Activated CD4-positive, alpha-beta memory T cell treated with anti-CD3 and anti-CD28 coated beads, Interleukin-2, amount 10 ng/mL, durations not matched to agents 7 days and 5 days (primary cell): ENCODE results near the gene HMCN2. TPM values are rescaled to one million over a fixed set of nuclear protein-coding genes. Genes with fewer than 3 reads are reported as not detected.

Experiments
- CTCF ChIA-PET: fragments of 350-600 bp; sonication (Branson Sonifier 250); formaldehyde crosslinking; loops from one replicate; lab custom pipeline; 2021; ENCODE audit warnings: antibody characterized with exemption, inconsistent platforms; lab: Charles Lee
- POLR2A ChIA-PET: fragments of 350-600 bp; sonication (Branson Sonifier 250); formaldehyde crosslinking; loops from one replicate; lab custom pipeline; 2021; ENCODE audit warnings: antibody characterized with exemption; lab: Charles Lee
- DNase-seq: peaks from one replicate; pipeline ENCODE4 v3.0.0-alpha.2; 2020
- H3K27ac Mint-ChIP-seq: one replicate; pipeline ENCODE4 v1.8.0; 2021; ENCODE audit warnings: mild to moderate bottlenecking, mixed read lengths
- H3K27me3 Mint-ChIP-seq: one replicate; pipeline ENCODE4 v1.8.0; 2021; ENCODE audit warnings: mixed read lengths
- H3K36me3 Mint-ChIP-seq: one replicate; pipeline ENCODE4 v1.8.0; 2021; ENCODE audit warnings: low read depth, mixed read lengths
- H3K4me1 Mint-ChIP-seq: one replicate; pipeline ENCODE4 v1.8.0; 2021; ENCODE audit warnings: mixed read lengths
- H3K4me3 Mint-ChIP-seq: one replicate; pipeline ENCODE4 v1.8.0; 2021; ENCODE audit warnings: mild to moderate bottlenecking, mixed read lengths
- H3K9me3 Mint-ChIP-seq: one replicate; pipeline ENCODE4 v1.8.0; 2021; ENCODE audit warnings: mixed read lengths
- total RNA-seq, 2 experiments: library from RNA; stranded (reverse); gene quantifications; one replicate each; pipeline ENCODE4 v1.2.3, GENCODE V29; 2021

Gene HMCN2
- total RNA-seq, 2 experiments from 2014 or later, result not detected

DNA sequence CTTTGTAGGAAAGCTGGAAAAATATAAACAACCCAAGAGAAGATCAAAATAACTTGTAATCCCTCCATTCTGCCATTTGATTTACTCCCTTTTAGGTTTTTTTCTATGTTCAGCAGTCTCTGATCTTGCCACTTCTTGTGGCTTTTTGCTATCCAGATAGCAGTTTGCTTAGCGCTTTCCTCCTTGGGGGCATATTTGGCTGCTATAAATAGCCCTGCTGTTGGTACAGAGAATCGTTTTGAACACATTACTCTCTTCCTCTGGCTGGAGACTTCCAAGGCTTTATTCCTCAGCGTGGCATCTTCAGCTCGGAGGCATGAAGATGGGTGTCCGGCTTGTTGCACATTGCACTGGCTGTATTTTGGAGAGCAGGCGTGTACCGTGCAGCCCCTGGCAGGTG, 38.6 kb downstream of the HMCN2 start:
- Mint-ChIP-seq H3K27ac (no peak overlapping the region), H3K36me3 (no peaks in the 10 kb centered on the region), H3K9me3 (no peaks in the 10 kb centered on the region), H3K4me3 (no peak overlapping the region), H3K4me1 (no peaks in the 10 kb centered on the region), H3K27me3 (no peaks in the 10 kb centered on the region)
- DNase-seq, result no peak
- CTCF ChIA-PET, result no interaction called here
- POLR2A ChIA-PET, result no interaction called here

DNA sequence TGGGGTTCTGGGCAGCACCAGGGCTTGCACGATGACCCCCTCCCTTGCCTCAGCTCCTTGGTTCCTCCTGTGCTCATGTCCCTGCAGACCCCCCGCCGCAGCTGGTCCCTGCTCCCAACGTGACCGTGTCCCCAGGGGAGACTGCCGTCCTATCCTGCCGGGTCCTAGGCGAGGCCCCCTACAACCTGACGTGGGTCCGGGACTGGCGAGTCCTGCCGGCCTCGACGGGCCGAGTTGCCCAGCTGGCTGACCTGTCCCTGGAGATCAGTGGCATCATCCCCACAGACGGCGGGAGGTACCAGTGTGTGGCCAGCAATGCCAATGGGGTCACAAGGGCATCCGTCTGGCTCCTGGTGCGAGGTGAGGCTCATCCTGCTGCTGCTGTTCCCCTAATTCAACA, 39.1 kb downstream of the HMCN2 start:
- H3K9me3 Mint-ChIP-seq, result no peaks in the 10 kb centered on the region
- DNase-seq, result no peak
- H3K27ac Mint-ChIP-seq, result no peak overlapping the region
- no peak overlapping the region for H3K4me3 Mint-ChIP-seq
- POLR2A ChIA-PET, result no interaction called here
- CTCF ChIA-PET, result no interaction called here
- no peaks in the 10 kb centered on the region for H3K27me3 Mint-ChIP-seq
- no peaks in the 10 kb centered on the region for H3K36me3 Mint-ChIP-seq
- H3K4me1 Mint-ChIP-seq, result no peaks in the 10 kb centered on the region

DNA sequence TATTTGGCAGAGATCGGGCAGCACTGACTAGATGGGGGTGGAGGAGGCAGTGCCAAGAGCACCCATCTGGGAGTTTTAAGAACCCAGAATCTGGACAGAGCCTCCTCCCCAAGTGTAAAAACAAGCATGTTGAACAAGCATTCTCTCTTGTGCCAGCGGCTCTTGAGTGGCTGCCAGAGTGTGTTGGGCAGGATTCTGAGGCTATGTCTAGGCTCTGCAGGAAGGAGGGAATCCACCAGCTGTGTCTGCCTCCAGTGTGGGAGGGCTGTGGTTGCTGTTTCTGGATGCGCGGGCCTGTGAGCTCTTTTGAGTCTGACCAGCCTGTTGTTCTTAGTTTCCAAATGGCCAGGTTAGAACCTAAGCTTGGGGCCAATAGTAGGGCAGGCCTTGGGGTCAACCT, 39.8 kb downstream of the HMCN2 start:
- CTCF ChIA-PET, result no interaction called here

DNA sequence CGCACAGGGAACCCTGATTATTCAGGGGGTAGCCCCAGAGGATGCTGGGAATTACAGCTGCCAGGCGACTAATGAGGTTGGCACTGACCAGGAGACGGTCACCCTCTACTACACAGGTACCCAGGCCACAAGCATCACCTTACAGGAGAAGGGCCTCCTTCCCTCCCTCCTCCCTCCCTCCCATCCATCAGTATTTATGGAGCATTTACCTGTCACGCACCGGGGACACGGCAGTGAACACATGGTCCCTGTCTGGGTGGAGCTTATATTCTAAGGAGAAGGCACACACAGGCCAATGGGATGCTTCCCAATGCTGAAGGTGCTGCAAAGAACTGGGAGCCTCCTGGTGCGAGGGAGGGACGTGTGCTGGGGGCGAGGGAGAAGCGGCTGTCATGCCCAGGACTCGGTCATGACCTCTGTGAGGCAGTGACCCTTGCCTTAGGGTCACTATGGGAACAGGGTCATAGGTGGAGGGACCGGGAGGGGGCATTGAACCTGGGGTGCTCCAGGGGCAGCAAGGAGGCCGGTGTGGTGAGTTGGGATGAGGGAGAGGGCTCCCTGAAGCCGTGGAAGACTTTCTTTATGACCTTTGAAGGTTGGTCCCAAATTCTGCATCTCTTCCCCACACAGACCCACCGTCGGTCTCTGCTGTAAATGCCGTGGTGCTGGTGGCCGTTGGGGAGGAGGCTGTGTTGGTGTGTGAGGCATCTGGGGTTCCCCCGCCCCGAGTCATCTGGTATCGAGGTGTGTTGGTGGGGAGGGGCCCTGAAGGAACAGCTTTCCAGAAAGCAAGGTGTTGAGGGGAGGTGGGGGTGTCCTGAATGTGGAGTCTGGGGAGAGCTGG, 41.5 kb downstream of the HMCN2 start:
- no peaks in the 10 kb centered on the region for H3K36me3 Mint-ChIP-seq
- no peaks in the 10 kb centered on the region for H3K9me3 Mint-ChIP-seq
- ChIA-PET POLR2A (no interaction called here), CTCF (no interaction called here)
- no peaks in the 10 kb centered on the region for H3K27me3 Mint-ChIP-seq
- no peak overlapping the region for H3K4me3 Mint-ChIP-seq
- no peaks in the 10 kb centered on the region for H3K4me1 Mint-ChIP-seq
- H3K27ac Mint-ChIP-seq, result no peak overlapping the region
- DNase-seq, result no peak

More for the DNA sequence above, 39.8 kb downstream of the HMCN2 start:
- DNase-seq, result no peak
- Mint-ChIP-seq H3K4me3 (no peak overlapping the region), H3K9me3 (no peaks in the 10 kb centered on the region), H3K36me3 (no peaks in the 10 kb centered on the region), H3K27me3 (no peaks in the 10 kb centered on the region), H3K27ac (no peak overlapping the region), H3K4me1 (no peaks in the 10 kb centered on the region)
- POLR2A ChIA-PET, result no interaction called here

DNA sequence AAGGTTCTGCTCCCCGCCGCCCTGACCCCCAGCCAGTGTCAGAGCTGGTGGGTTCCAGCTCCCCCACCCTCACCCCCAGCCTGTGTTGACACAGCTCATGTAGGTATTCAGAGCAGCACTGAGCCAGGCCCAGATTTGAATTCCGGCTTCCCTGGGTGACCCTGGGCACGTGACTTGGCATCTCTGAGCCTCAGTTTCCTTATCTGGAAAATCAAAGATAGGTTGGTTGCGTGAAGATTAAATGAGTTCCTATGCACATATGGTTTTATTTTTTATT, 42.0 kb downstream of the HMCN2 start:
- POLR2A ChIA-PET, result no interaction called here
- CTCF ChIA-PET, result no interaction called here
- Mint-ChIP-seq H3K4me1 (no peaks in the 10 kb centered on the region), H3K4me3 (no peak overlapping the region), H3K36me3 (no peaks in the 10 kb centered on the region), H3K27me3 (no peaks in the 10 kb centered on the region), H3K9me3 (no peaks in the 10 kb centered on the region), H3K27ac (no peak overlapping the region)
- no peak for DNase-seq

DNA sequence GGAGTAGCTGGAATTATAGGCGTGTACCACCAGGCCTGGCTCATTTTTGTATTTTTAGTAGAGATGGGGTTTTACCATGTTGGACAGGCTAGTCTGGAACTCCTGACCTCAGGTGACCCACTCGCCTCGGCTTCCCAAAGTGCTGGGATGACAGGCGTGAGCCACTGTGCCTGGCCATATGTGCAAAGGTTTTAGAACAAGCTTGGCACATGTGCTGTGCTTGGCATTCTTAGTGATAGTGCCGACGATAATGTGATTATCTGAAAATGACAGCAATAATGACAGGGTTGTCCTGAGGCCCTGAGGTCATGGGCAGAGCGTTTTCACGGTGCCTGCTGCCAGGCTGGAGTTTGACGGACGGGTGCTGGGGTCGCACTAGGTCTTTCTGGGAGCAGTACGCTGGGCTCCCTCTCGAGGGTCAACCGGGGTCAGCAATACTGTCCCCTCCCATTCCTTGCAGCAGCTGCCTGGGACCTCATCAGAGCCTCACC, 42.6 kb downstream of the HMCN2 start:
- ChIA-PET CTCF (no interaction called here), POLR2A (no interaction called here)
- Mint-ChIP-seq H3K4me3 (no peak overlapping the region), H3K27me3 (no peaks in the 10 kb centered on the region), H3K4me1 (no peaks in the 10 kb centered on the region), H3K27ac (no peak overlapping the region), H3K36me3 (no peaks in the 10 kb centered on the region), H3K9me3 (no peaks in the 10 kb centered on the region)
- DNase-seq, result no peak

DNA sequence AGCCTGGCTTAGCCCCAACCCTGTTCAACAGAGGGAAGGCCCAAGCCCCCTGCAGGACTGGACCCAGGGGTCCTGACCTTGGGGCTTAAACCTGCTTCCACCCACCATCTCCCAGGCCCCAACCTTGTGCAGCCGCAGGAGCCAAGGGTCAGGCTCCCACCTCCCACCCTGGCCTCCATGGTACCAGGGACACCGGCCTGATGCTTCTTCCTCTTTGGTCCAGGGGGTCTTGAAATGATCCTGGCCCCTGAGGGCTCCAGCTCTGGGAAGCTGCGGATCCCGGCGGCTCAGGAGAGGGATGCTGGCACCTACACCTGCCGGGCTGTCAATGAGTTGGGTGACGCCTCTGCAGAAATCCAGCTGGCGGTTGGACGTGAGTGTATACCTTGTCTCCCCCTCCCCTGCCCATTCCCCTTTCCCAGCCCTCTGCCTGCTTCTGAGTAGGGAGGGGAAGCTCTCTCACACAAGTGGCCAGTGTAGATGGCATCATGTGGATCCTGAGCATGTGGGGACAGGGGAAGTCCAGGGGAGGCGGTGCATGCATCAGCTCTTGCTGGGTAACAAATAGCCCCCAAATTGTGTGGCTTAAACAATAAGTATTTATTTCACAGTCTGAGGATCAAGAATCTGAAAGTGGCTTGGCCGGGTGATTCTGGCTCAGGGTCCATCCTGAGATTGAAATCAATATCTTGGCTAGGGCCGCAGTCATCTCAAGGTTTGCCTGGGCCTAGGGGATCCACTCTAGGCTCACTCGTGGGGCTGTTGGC, 44.3 kb downstream of the HMCN2 start:
- Mint-ChIP-seq H3K27ac (no peak overlapping the region), H3K4me1 (no peaks in the 10 kb centered on the region), H3K36me3 (no peaks in the 10 kb centered on the region), H3K4me3 (no peak overlapping the region), H3K27me3 (no peaks in the 10 kb centered on the region), H3K9me3 (no peaks in the 10 kb centered on the region)
- POLR2A ChIA-PET, result no interaction called here
- DNase-seq, result no peak
- CTCF ChIA-PET, result no interaction called here

DNA sequence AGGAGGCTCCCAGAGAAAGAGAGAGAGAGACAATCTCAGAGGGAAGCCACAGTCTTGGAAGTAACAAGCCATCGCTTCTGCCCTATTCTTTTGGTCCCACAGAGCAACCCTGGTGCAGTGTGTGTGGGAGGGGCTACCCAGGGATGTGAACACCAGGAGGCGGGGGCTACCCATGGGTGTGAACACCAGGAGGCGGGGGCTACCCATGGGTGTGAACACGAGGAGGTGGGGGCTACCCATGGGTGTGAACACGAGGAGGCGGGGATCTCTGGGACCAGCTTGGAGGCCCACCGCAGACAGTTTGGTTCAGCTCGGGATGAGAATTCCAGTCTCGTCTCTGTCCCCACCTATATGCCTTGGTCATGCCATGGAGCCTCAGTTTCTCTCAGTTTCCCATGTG, 44.9 kb downstream of the HMCN2 start:
- ChIA-PET CTCF (no interaction called here), POLR2A (no interaction called here)
- H3K27ac Mint-ChIP-seq, result no peak overlapping the region
- H3K4me1 Mint-ChIP-seq, result no peaks in the 10 kb centered on the region
- no peak overlapping the region for H3K4me3 Mint-ChIP-seq
- H3K9me3 Mint-ChIP-seq, result no peaks in the 10 kb centered on the region
- no peaks in the 10 kb centered on the region for H3K36me3 Mint-ChIP-seq
- no peak for DNase-seq
- no peaks in the 10 kb centered on the region for H3K27me3 Mint-ChIP-seq

DNA sequence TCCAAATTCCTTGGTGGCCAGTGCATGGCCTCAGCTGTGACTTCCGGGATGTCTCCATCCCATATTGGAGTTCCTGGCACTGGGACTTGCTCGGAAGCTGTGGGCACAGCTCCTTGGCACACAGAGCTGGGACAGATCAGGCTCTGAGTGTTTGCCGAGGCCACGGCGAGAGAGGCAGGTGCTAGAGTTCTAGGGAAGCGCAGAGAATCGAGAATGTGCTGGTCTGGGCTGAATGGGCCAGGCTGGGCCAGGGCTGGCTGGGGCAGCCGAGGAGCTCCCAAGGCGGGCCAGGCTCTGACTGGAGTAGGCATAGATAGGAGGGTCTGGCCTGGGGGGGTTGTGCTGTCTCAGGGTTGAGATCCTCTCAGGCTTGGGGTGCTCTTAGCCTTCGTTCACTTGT, 45.4 kb downstream of the HMCN2 start:
- no peaks in the 10 kb centered on the region for H3K36me3 Mint-ChIP-seq
- H3K4me3 Mint-ChIP-seq, result no peak overlapping the region
- POLR2A ChIA-PET, result no interaction called here
- no peaks in the 10 kb centered on the region for H3K9me3 Mint-ChIP-seq
- no peak for DNase-seq
- H3K4me1 Mint-ChIP-seq, result no peaks in the 10 kb centered on the region
- CTCF ChIA-PET, result no interaction called here
- H3K27me3 Mint-ChIP-seq, result peaks cover 3% of the 10 kb centered on the region
- H3K27ac Mint-ChIP-seq, result no peak overlapping the region

DNA sequence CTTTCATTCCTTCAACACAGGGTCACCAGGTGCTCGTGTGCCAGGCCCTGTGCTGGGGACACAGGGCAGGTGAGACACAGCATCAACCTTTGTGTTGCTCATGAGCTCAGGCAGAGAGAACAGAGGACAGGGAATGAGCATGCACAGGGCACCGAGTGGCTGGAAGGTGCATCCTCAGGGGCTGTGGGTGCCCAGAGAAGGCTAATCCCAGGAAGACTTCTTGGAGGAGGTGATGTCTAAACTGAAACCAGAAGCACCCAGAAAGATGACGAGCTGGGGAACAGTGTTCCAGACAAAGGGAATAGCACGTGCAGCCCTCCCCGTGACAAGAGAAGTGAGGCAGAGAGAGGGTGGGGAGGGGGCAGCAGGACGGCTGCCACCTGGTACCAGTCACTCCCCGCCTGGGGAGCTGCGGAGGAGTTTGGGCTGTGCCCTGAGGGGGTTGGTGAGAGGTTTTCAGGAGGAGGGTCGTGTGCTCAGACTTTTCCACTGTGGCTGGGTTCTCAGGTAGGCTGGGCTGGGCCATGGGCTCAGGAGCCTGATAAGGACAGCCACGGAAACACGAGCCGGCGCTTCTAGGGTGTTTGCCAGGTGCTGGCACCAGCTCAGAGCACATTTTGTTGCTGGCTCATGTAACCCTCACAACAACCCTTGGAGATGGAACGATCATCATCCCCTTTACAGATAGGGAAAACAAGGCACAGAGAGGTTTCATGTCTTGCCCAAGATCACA, 46.0 kb downstream of the HMCN2 start:
- CTCF ChIA-PET, result no interaction called here
- H3K27ac Mint-ChIP-seq, result no peak overlapping the region
- H3K4me3 Mint-ChIP-seq, result no peak overlapping the region
- H3K9me3 Mint-ChIP-seq, result no peaks in the 10 kb centered on the region
- DNase-seq, result no peak
- no peaks in the 10 kb centered on the region for H3K4me1 Mint-ChIP-seq
- no peaks in the 10 kb centered on the region for H3K36me3 Mint-ChIP-seq
- POLR2A ChIA-PET, result no interaction called here
- peaks cover 3% of the 10 kb centered on the region for H3K27me3 Mint-ChIP-seq

DNA sequence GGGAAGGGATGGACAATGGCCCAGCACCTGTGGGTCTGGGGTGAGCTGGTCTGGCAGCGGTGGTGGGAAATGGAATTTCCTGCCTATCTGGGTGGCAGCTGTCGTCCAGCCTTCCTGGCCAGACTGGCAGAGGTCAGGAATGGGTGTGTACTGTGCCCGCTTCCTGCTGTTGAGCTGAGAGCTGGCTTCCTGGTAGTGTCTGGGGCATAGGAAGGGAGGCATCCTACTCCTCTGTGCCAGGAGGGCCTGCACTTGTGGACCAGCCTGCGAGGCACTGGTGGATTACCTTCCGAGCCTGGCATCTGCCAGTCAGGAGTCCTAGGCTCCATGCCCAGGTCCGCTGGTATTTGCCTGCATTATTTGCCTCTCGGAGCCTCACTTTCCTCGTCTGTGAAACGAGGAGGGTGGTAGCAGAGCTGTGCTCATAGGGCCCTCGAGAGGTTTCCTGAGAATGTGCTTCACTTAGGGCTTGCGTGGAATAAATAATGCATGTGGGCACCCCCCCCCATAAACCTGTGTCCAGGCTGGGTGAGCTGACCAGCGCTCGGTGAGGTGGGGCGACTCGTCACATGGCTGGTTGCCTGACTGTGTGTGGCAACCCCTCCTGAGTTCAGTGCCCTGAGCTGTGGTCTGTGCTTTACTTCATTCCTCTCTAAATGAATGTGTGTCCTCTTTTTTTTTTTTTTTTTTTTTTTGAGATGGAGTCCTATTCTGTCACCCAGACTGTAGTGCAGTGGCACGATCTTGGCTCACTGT, 47.7 kb downstream of the HMCN2 start:
- no peak overlapping the region for H3K4me3 Mint-ChIP-seq
- DNase-seq, result no peak
- H3K36me3 Mint-ChIP-seq, result no peaks in the 10 kb centered on the region
- ChIA-PET POLR2A (no interaction called here), CTCF (no interaction called here)
- H3K4me1 Mint-ChIP-seq, result no peaks in the 10 kb centered on the region
- peaks cover 3% of the 10 kb centered on the region for H3K27me3 Mint-ChIP-seq
- H3K27ac Mint-ChIP-seq, result no peak overlapping the region
- H3K9me3 Mint-ChIP-seq, result no peaks in the 10 kb centered on the region

DNA sequence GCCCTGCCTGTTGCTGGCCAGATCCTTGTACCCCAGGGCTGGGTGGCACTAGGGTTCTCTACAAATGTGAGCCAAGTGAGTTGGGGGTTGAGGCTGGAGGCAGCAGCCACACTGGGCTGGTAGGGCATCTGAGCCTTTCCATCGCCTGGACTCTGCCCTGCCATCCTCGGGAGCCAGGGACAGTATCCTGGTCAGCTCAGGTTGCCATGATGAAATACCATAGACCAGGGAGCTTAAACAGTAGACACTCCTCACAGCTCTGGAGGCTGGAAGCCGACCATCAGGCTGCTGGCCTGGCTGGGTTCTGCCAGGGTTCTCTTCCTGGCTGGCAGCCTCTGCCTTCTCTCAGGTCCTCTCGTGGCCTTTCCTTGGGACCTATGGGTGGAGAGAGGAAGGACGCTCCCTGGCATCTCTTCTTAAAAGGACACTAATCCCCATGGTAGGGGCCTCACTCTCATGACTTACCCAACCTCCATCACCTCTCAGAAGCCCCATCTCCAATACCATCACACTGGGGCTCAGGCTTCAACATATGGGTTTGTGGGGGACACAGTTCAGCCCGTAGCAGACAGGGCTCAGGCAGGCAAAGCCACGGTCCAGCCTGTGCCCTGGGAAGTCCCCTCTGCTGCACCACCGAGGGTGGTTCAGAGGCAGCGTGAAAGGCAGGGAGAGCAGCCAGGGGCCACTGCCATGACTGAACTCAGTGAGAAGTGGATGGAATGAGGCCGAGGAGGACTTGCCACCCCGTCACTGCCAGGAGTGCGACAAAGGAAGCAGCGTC, 50.1 kb downstream of the HMCN2 start:
- POLR2A ChIA-PET, result no interaction called here
- CTCF ChIA-PET, result no interaction called here
- Mint-ChIP-seq H3K36me3 (no peaks in the 10 kb centered on the region), H3K4me3 (no peak overlapping the region), H3K9me3 (no peaks in the 10 kb centered on the region), H3K27ac (no peak overlapping the region), H3K27me3 (peaks cover 8% of the 10 kb centered on the region), H3K4me1 (no peaks in the 10 kb centered on the region)
- DNase-seq, result no peak
